Spleen (tissue), 13 donors: ENCODE data around the gene TTYH1. TPM values are rescaled to one million over a fixed set of nuclear protein-coding genes. Genes with fewer than 3 reads are reported as not detected.
A peak's percentile ranks its signal among the peaks of the same experiment; 100 is the strongest.
"Not testable (repeated sequence)": the region's sequence is repeated elsewhere in the genome, so short reads cannot be mapped to it uniquely, and the experiment has no call there.

Experiments
- DNase-seq: peaks from one replicate; pipeline ENCODE4 v3.0.0-alpha.2; 2020
- H3K27ac ChIP-seq, 8 donors: fragments of 200-600 bp; sonication (generic) in 7 of 8; 1 replicate in 4 of 8; 2 replicates in 4 of 8; pipeline versions ENCODE4 v1.5.0 to v1.8.0; 2016 to 2021; ENCODE audit warnings: inconsistent platforms in 4 of 8, mild to moderate bottlenecking in 4 of 8, moderate library complexity in 1 of 8
- H3K27me3 ChIP-seq, 7 donors: fragments of 200-600 bp; sonication (generic) in 6 of 7; replicated peaks in 1 of 7; 1 replicate in 4 of 7; 2 replicates in 3 of 7; pipeline versions ENCODE4 v1.5.0 to v1.8.0; 2016 to 2021; ENCODE audit warnings: inconsistent platforms in 3 of 7, mild to moderate bottlenecking in 1 of 7
- H3K36me3 ChIP-seq, 6 donors: fragments of 200-600 bp; sonication (generic) in 5 of 6; 1 replicate in 4 of 6; 2 replicates in 2 of 6; pipeline versions ENCODE4 v1.5.0 to v1.8.0; 2016 to 2021; ENCODE audit warnings: inconsistent platforms in 2 of 6
- H3K4me1 ChIP-seq, 6 donors: fragments of 200-600 bp; sonication (generic) in 5 of 6; 1 replicate in 3 of 6; 2 replicates in 3 of 6; pipeline versions ENCODE4 v1.5.0 to v1.8.0; 2016 to 2021; ENCODE audit warnings: inconsistent platforms in 3 of 6
- H3K4me3 ChIP-seq, 8 donors: fragments of 200-600 bp; sonication (generic) in 7 of 8; 1 replicate in 4 of 8; 2 replicates in 4 of 8; pipeline versions ENCODE4 v1.5.0 to v1.8.0; 2016 to 2021; ENCODE audit warnings: inconsistent platforms in 4 of 8, mild to moderate bottlenecking in 4 of 8, moderate library complexity in 2 of 8
- H3K9me3 ChIP-seq, 8 donors: fragments of 200-600 bp; sonication (generic) in 7 of 8; 1 replicate in 4 of 8; 2 replicates in 4 of 8; pipeline versions ENCODE4 v1.5.0 to v1.8.0; 2016 to 2021; ENCODE audit warnings: inconsistent platforms in 4 of 8
- CTCF ChIP-seq, 11 experiments: fragments of 200-600 bp in 7 of 11; fragments of 450-650 bp in 4 of 11; sonication (generic) in 4 of 11; IDR thresholded peaks in 8 of 11; conservative IDR thresholded peaks in 3 of 11; 1 replicate in 7 of 11; 2 replicates in 4 of 11; pipeline versions ENCODE4 v1.4.0 to v1.8.0; 2016 to 2021; ENCODE audit warnings: antibody characterized with exemption in 11 of 11, inconsistent platforms in 4 of 11, mild to moderate bottlenecking in 1 of 11
- POLR2A ChIP-seq, 3 donors: fragments of 450-650 bp; IDR thresholded peaks; one replicate each; pipeline ENCODE4 v1.5.1; 2017; ENCODE audit warnings: antibody characterized with exemption in 3 of 3, mild to moderate bottlenecking in 1 of 3
- POLR2AphosphoS5 ChIP-seq, 3 donors: sonication (generic); formaldehyde crosslinking; IDR thresholded peaks; one replicate each; pipeline ENCODE4 v1.5.1; 2017; ENCODE audit warnings: antibody characterized with exemption in 3 of 3
- WGBS, 5 donors: extraction: QIAGEN DNeasy Blood & Tissue Kit in 3 of 5; methylation state at CpG; one replicate each; pipeline versions ENCODE4 v1.1.5 to v1.1.7; 2013 to 2018; 5-methylcytosine and 5-hydroxymethylcytosine counted together
- intact Hi-C: fragments of 100-400 bp; cut with DNase I; formaldehyde crosslinking; loops from one replicate; pipeline ENCODE4 v1.15.0; 2023; ENCODE audit warnings: low total_unique reads
- long read RNA-seq, 2 donors: transcript quantifications; one replicate each; lab custom pipeline, GENCODE V29; 2026
- polyA plus RNA-seq, 3 donors: library from polyadenylated mRNA; stranded (reverse); fragments of 200-250 nt; gene quantifications; one replicate each; pipeline ENCODE4 v1.2.1, GENCODE V29; 2013
- total RNA-seq, 7 donors: library from RNA; depleted of rRNA in 3 of 7; stranded (reverse); fragments of >200 nt in 3 of 7; fragmentation: NEBNext Ultra II Directional in 4 of 7; extraction: Animal tissue kit (Norgen Biotek cat#: 25700) in 4 of 7; gene quantifications; one replicate each; pipeline versions ENCODE4 v1.1.0 to v1.2.1, GENCODE V29; 2016 to 2021
- donor health status: healthy with polysubstance abuse.
- donor health status: DM: no; HTN: no; CAD: no; lungs with moderate emphysema.
- donor health status: DM: no; HTN: no; CAD: no.
- donor health status: Bipolar disorder and iron deficiency.
- donor health status: healthy.
- donor health status: DM: no; HTN: no; CAD: no.
- donor health status: DM: yes; HTN: yes; CAD: no.

TTYH1 gene
- total RNA-seq (1 to 10 TPM in 5 of 7 donors, under 1 TPM in 2; 0.97 to 2.9 (median 1.2) TPM), polyA plus RNA-seq (1 to 10 TPM; 1.1 to 3.5 (median 1.2) TPM)
- long read RNA-seq, donor 1, result 0 reads
- long read RNA-seq, donor 2, partial matches to known transcripts, result 0 of 6 reads
- long read RNA-seq, donor 2, other reads (novel, unspliced or antisense), result 0 of 6 reads

GRCh38 chr19:54415208-54415900 lies at the start of gene TTYH1:
TSS of gene TTYH1 (plus strand) at chr19:54415464. CDS start at chr19:54415553, 89 bp downstream.
- Histone ChIP-seq H3K4me3 (peak within 1 kb of the TSS in 1 of 8 donors; percentile 37), H3K27me3 (peaks cover 15 to 84% (median 46%) of the 10 kb centered on the region in 7 donors), H3K4me1 (peaks cover 0 to 47% (median 22%) of the 10 kb centered on the region in 6 donors), H3K9me3 (no peaks in the 10 kb centered on the region), H3K36me3 (no peaks in the 10 kb centered on the region), H3K27ac (peak within 1 kb of the TSS in 1 of 8 donors; percentile 21)
- no peak for DNase-seq
- 2 to 7% (median 3%) methylated on average over 28 to 66 of the region's 68 CpGs for WGBS, 5 donors
- intact Hi-C loops, result no loop called here
- peak in 6 of 11 experiments; percentile 19 to 61 (median 48) for TF ChIP-seq CTCF (IDR thresholded peaks at IDR 0.05 in 8 of 11, conservative IDR thresholded peaks at IDR 0.05 in 3 of 11)
- no peak for TF ChIP-seq POLR2AphosphoS5 (IDR thresholded peaks at IDR 0.05)

GRCh38 chr19:54365798-54366197 lies 49.5 kb upstream of the TTYH1 start:
- H3K4me3 ChIP-seq, H3K27me3 ChIP-seq, intact Hi-C loops, H3K36me3 ChIP-seq, DNase-seq, H3K9me3 ChIP-seq: not testable (repeated sequence)
- Histone ChIP-seq H3K27ac (peak overlapping the region in 7 of 8 donors; percentile 77 to 94 (median 90)), H3K4me1 (peaks cover 5 to 85% (median 50%) of the 10 kb centered on the region in 6 donors)
- 64 to 84% (median 74%) methylated on average over 12 to 13 of the region's 13 CpGs for WGBS, 5 donors

- no peak overlapping the region for H3K4me3 ChIP-seq
- intact Hi-C loops, result no loop called here
- WGBS, 5 donors, result 51 to 60% (median 56%) methylated on average over 6 of the region's 6 CpGs
These were observed 48.5 kb upstream of the TTYH1 start for GRCh38 chr19:54366811-54367210.

GRCh38 chr19:54369082-54369687 lies 46.1 kb upstream of the TTYH1 start:
- TF ChIP-seq POLR2AphosphoS5 (IDR thresholded peaks at IDR 0.05) (no peak), CTCF (IDR thresholded peaks at IDR 0.05 in 8 of 11, conservative IDR thresholded peaks at IDR 0.05 in 3 of 11) (no peak), POLR2A (IDR thresholded peaks at IDR 0.05) (no peak)
- peak overlapping the region; percentile 2 to 88 (median 73) for H3K27ac ChIP-seq
- H3K27me3 ChIP-seq, result no peaks in the 10 kb centered on the region
- no peaks in the 10 kb centered on the region for H3K9me3 ChIP-seq
- no peak for DNase-seq
- H3K36me3 ChIP-seq, result no peaks in the 10 kb centered on the region
- WGBS, 5 donors, result 22 to 30% (median 26%) methylated on average over 8 of the region's 8 CpGs
- intact Hi-C loops, result no loop called here
- H3K4me3 ChIP-seq, result peak overlapping the region; percentile 18 to 66 (median 39)
- peaks cover 13 to 92% (median 68%) of the 10 kb centered on the region in 6 donors for H3K4me1 ChIP-seq

More at GRCh38 chr19:54366811-54367210, 48.5 kb upstream of the TTYH1 start:
- peaks cover 9 to 90% (median 56%) of the 10 kb centered on the region in 6 donors for H3K4me1 ChIP-seq
- H3K27ac ChIP-seq, result peak overlapping the region in 4 of 8 donors; percentile 18 to 93 (median 66)
- DNase-seq, result no peak
- no peaks in the 10 kb centered on the region for H3K36me3 ChIP-seq
- TF ChIP-seq CTCF (IDR thresholded peaks at IDR 0.05 in 8 of 11, conservative IDR thresholded peaks at IDR 0.05 in 3 of 11), result no peak
- no peak for TF ChIP-seq POLR2A (IDR thresholded peaks at IDR 0.05)
- TF ChIP-seq POLR2AphosphoS5 (IDR thresholded peaks at IDR 0.05), result no peak
- no peaks in the 10 kb centered on the region for H3K27me3 ChIP-seq
- no peaks in the 10 kb centered on the region for H3K9me3 ChIP-seq
